K562 (cell line): ENCODE results near the gene DCAF16. TPM values are rescaled to one million over a fixed set of nuclear protein-coding genes. Genes with fewer than 3 reads are reported as not detected.

Source experiments
- GTF2F1 ChIP-seq: IDR thresholded peaks from 2 replicates; pipeline ENCODE4 v1.6.1; 2011; ENCODE audit warnings: low read depth, low read length, improper control_type of control experiment
- LEF1 ChIP-seq: fragments of 450-650 bp; IDR thresholded peaks from 2 replicates; pipeline ENCODE4 v1.6.1; 2016; ENCODE audit warnings: mild to moderate bottlenecking
- MAFG ChIP-seq: fragments of 450-650 bp; conservative IDR thresholded peaks from 2 replicates; pipeline ENCODE4 v1.6.1; 2016; ENCODE audit warnings: missing genetic modification characterization, missing compliant biosample characterization
- NFIC ChIP-seq: fragments of 450-650 bp; IDR thresholded peaks from 2 replicates; pipeline ENCODE4 v1.6.1; 2017; ENCODE audit warnings: mild to moderate bottlenecking, inconsistent platforms
- OTX1 ChIP-seq: fragments of 450-650 bp; formaldehyde crosslinking; IDR thresholded peaks from 2 replicates; pipeline ENCODE4 v1.4.0; 2022; ENCODE audit warnings: mild to moderate bottlenecking
- PHF8 ChIP-seq: fragments of 200-600 bp; sonication (generic); IDR thresholded peaks from 2 replicates; pipeline ENCODE4 v1.6.1; 2012; ENCODE audit warnings: mixed run types, mild to moderate bottlenecking, inconsistent platforms, low read length, moderate library complexity, borderline replicate concordance
- POLR3A ChIP-seq: IDR thresholded peaks from 2 replicates; pipeline ENCODE4 v1.6.1; 2011; ENCODE audit warnings: borderline replicate concordance, mild to moderate bottlenecking, moderate library complexity; ENCODE audit not compliant: insufficient read length, insufficient read depth; ENCODE audit errors: extremely low read depth
- SAP30 ChIP-seq: fragments of 200-600 bp; sonication (generic); IDR thresholded peaks from 2 replicates; pipeline ENCODE4 v1.6.1; 2012; ENCODE audit warnings: borderline replicate concordance, low read depth, mild to moderate bottlenecking, moderate library complexity, low read length, control low read depth, inconsistent platforms; ENCODE audit not compliant: insufficient read depth, poor library complexity, severe bottlenecking
- SIN3B ChIP-seq: fragments of 450-650 bp; IDR thresholded peaks from 2 replicates; pipeline ENCODE4 v1.6.1; 2017; ENCODE audit warnings: low read depth, mild to moderate bottlenecking, moderate library complexity
- SNIP1 ChIP-seq: fragments of 450-650 bp; IDR thresholded peaks from 2 replicates; pipeline ENCODE4 v1.7.1; 2017; ENCODE audit warnings: low read depth, mild to moderate bottlenecking
- STAT5B ChIP-seq: fragments of 250-450 bp; sonication (Bioruptor Pico); IDR thresholded peaks from 2 replicates; pipeline ENCODE4 v1.8.0; 2021; ENCODE audit warnings: mild to moderate bottlenecking, inconsistent platforms
- ZNF12 ChIP-seq: sonication (generic); formaldehyde crosslinking; IDR thresholded peaks from 2 replicates; pipeline ENCODE4 v1.4.0; 2020; ENCODE audit warnings: mild to moderate bottlenecking, missing genetic modification reagents
- polyA plus RNA-seq, 8 experiments: library from polyadenylated mRNA; depleted of rRNA in 4 of 8; stranded (reverse) in 5 of 8; unstranded in 3 of 8; fragments of >200 nt; fragmentation: Nextera tagmentation in 2 of 8; fragmentation: Illumina TruSeq in 1 of 8; extraction: Ambion mirVana in 2 of 8; extraction: Trizol in 1 of 8; gene quantifications; 2 replicates each; pipeline versions ENCODE4 v1.2.1 to v1.2.3, GENCODE V29; 2011 to 2014; ENCODE audit warnings: inconsistent platforms in 1 of 8, missing spikeins in 1 of 8
- total RNA-seq, 7 experiments: library from RNA; depleted of rRNA in 6 of 7; stranded (reverse); fragments of >200 nt in 6 of 7; fragmentation: Illumina TruSeq in 2 of 7; extraction: Trizol in 2 of 7; gene quantifications; 2 replicates each; pipeline versions ENCODE4 v1.2.1 to v1.2.3, GENCODE V29; 2011 to 2021; ENCODE audit warnings: low replicate concordance in 1 of 7
- TF ChIP-seq, protein P1 (sequence below): sonication (generic); formaldehyde crosslinking; IDR thresholded peaks from 2 replicates; pipeline ENCODE4 v1.4.0; 2020; ENCODE audit warnings: mild to moderate bottlenecking, missing genetic modification reagents
- TF ChIP-seq, protein P2 (sequence below): sonication (generic); formaldehyde crosslinking; IDR thresholded peaks from 2 replicates; pipeline ENCODE4 v1.8.0; 2022; ENCODE audit warnings: missing genetic modification reagents, mild to moderate bottlenecking, borderline replicate concordance
- TF ChIP-seq, protein P3 (sequence below): sonication (generic); formaldehyde crosslinking; IDR thresholded peaks from 2 replicates; pipeline ENCODE4 v1.8.0; 2022; ENCODE audit warnings: mild to moderate bottlenecking, missing genetic modification reagents
- TF ChIP-seq, protein P4 (sequence below): fragments of 450-650 bp; conservative IDR thresholded peaks from 2 replicates; pipeline ENCODE4 v1.6.1; 2016; ENCODE audit warnings: missing genetic modification characterization, low read depth, mild to moderate bottlenecking, missing compliant biosample characterization, moderate library complexity
- TF ChIP-seq, protein P5 (sequence below): fragments of 250-450 bp; sonication (Bioruptor Pico); IDR thresholded peaks from 2 replicates; pipeline ENCODE4 v1.9.0; 2021; ENCODE audit warnings: mild to moderate bottlenecking, inconsistent platforms
- TF ChIP-seq, protein P6 (sequence below): conservative IDR thresholded peaks from 2 replicates; pipeline ENCODE4 v1.6.1; 2011; ENCODE audit warnings: low read depth, mild to moderate bottlenecking, low read length; ENCODE audit not compliant: control insufficient read depth

The DCAF16 gene
- total and polyA plus RNA-seq, 9 of the 15 experiments (the other 6 are each of a cell fraction or from before 2014, with no cell fraction given): 20.5 to 82.8 (median 67.8) TPM

DNA sequence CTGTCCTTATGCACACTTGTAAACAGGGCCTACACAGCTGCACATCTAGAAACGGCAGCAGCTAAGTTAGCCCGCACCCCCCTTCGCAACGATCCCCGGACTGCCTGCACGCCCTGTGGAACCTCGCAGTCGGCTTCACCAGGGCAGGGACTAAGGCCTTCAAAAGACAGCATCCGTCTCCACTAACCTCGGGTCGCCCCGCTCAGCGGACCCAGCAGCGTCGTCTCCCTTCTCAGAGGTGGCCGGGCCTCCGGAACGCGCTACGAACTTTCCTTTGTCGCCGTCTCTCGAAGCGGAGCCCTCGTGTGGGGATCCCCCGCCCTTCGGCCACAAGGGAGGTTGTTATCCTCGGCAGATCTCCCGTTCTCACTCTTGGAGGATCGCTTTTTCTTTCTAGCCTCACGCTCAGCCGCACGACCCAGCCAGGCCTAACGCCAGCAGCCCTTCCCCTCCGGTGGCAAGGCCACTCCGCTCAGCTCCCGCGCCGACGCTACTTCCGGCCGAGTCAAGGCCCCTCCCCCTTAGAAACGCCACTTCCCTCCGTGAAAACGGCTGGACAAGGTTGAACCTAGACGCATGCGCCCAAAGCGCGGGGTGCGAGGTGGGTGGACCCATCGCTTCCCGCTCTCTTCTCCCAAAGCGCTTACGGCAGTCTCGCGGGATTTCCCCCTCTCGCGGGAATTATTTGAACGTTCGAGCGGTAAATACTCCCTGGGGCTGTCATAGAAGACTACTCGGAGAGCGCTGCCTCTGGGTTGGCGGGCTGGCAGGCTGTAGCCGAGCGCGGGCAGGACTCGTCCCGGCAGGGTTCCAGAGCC, at the start of gene DCAF16, which contains the start of gene NCAPG (continued):
- TF ChIP-seq, protein P1, sequence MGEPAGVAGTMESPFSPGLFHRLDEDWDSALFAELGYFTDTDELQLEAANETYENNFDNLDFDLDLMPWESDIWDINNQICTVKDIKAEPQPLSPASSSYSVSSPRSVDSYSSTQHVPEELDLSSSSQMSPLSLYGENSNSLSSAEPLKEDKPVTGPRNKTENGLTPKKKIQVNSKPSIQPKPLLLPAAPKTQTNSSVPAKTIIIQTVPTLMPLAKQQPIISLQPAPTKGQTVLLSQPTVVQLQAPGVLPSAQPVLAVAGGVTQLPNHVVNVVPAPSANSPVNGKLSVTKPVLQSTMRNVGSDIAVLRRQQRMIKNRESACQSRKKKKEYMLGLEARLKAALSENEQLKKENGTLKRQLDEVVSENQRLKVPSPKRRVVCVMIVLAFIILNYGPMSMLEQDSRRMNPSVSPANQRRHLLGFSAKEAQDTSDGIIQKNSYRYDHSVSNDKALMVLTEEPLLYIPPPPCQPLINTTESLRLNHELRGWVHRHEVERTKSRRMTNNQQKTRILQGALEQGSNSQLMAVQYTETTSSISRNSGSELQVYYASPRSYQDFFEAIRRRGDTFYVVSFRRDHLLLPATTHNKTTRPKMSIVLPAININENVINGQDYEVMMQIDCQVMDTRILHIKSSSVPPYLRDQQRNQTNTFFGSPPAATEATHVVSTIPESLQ (CRISPR knock-in tag): no peak; the same call in 1 of the 2 replicates
- TF ChIP-seq PHF8: peak; percentile 96
- TF ChIP-seq STAT5B (CRISPR knock-in tag): no peak
- TF ChIP-seq, protein P2, sequence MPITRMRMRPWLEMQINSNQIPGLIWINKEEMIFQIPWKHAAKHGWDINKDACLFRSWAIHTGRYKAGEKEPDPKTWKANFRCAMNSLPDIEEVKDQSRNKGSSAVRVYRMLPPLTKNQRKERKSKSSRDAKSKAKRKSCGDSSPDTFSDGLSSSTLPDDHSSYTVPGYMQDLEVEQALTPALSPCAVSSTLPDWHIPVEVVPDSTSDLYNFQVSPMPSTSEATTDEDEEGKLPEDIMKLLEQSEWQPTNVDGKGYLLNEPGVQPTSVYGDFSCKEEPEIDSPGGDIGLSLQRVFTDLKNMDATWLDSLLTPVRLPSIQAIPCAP (CRISPR knock-in tag): peak; percentile 67; the same call in 1 of the 2 replicates
- TF ChIP-seq, protein P3, sequence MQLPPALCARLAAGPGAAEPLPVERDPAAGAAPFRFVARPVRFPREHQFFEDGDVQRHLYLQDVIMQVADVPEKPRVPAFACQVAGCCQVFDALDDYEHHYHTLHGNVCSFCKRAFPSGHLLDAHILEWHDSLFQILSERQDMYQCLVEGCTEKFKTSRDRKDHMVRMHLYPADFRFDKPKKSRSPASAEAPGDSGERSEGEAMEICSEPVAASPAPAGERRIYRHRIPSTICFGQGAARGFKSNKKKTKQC (CRISPR knock-in tag): peak; percentile 97
- 0 out of 2 replicates have a peak, but pooled peaks have one; percentile 40 for TF ChIP-seq SIN3B
- TF ChIP-seq, protein P4, sequence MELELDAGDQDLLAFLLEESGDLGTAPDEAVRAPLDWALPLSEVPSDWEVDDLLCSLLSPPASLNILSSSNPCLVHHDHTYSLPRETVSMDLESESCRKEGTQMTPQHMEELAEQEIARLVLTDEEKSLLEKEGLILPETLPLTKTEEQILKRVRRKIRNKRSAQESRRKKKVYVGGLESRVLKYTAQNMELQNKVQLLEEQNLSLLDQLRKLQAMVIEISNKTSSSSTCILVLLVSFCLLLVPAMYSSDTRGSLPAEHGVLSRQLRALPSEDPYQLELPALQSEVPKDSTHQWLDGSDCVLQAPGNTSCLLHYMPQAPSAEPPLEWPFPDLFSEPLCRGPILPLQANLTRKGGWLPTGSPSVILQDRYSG (tag): no peak
- no peak for TF ChIP-seq LEF1
- TF ChIP-seq POLR3A: no peak
- TF ChIP-seq NFIC: peak; percentile 47
- TF ChIP-seq GTF2F1: peak; percentile 82; the same call in 1 of the 2 replicates
- TF ChIP-seq ZNF12 (CRISPR knock-in tag): peak; percentile 17
- TF ChIP-seq SNIP1: no peak
- TF ChIP-seq, protein P5, sequence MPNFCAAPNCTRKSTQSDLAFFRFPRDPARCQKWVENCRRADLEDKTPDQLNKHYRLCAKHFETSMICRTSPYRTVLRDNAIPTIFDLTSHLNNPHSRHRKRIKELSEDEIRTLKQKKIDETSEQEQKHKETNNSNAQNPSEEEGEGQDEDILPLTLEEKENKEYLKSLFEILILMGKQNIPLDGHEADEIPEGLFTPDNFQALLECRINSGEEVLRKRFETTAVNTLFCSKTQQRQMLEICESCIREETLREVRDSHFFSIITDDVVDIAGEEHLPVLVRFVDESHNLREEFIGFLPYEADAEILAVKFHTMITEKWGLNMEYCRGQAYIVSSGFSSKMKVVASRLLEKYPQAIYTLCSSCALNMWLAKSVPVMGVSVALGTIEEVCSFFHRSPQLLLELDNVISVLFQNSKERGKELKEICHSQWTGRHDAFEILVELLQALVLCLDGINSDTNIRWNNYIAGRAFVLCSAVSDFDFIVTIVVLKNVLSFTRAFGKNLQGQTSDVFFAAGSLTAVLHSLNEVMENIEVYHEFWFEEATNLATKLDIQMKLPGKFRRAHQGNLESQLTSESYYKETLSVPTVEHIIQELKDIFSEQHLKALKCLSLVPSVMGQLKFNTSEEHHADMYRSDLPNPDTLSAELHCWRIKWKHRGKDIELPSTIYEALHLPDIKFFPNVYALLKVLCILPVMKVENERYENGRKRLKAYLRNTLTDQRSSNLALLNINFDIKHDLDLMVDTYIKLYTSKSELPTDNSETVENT (CRISPR knock-in tag): peak; percentile 57; the same call in 1 of the 2 replicates
- TF ChIP-seq, protein P6, sequence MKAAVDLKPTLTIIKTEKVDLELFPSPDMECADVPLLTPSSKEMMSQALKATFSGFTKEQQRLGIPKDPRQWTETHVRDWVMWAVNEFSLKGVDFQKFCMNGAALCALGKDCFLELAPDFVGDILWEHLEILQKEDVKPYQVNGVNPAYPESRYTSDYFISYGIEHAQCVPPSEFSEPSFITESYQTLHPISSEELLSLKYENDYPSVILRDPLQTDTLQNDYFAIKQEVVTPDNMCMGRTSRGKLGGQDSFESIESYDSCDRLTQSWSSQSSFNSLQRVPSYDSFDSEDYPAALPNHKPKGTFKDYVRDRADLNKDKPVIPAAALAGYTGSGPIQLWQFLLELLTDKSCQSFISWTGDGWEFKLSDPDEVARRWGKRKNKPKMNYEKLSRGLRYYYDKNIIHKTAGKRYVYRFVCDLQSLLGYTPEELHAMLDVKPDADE: peak; percentile 63
- no peak for TF ChIP-seq MAFG
- no peak for TF ChIP-seq OTX1
- TF ChIP-seq SAP30: peak; percentile 88
